H9 (cell line): ENCODE data around the gene SARS1. TPM values are rescaled to one million over a fixed set of nuclear protein-coding genes. Genes with fewer than 3 reads are reported as not detected.

Source experiments
- DNase-seq: peaks from one replicate; pipeline ENCODE4 v3.0.0-alpha.2; 2017
- H2AFZ ChIP-seq: one replicate; pipeline ENCODE4 v1.6.1; 2013; ENCODE audit warnings: mild to moderate bottlenecking, low read length, control low read depth, moderate library complexity
- H2AK5ac ChIP-seq: 2 replicates; pipeline ENCODE4 v1.6.1; 2013; ENCODE audit warnings: low read length, control low read depth, mixed read lengths; ENCODE audit not compliant: insufficient read length
- H2BK120ac ChIP-seq: one replicate; pipeline ENCODE4 v1.6.1; 2013; ENCODE audit warnings: low read depth, mild to moderate bottlenecking, low read length, control low read depth, inconsistent platforms; ENCODE audit not compliant: poor library complexity, severe bottlenecking
- H2BK12ac ChIP-seq: 2 replicates; pipeline ENCODE4 v1.6.1; 2013; ENCODE audit warnings: low read length, control low read depth, mixed read lengths, low read depth; ENCODE audit not compliant: insufficient read length
- H2BK15ac ChIP-seq: 2 replicates; pipeline ENCODE4 v1.6.1; 2013; ENCODE audit warnings: low read depth, low read length, control low read depth
- H2BK20ac ChIP-seq: one replicate; pipeline ENCODE4 v1.6.1; 2013; ENCODE audit warnings: low read depth, mild to moderate bottlenecking, low read length, control low read depth, inconsistent platforms; ENCODE audit not compliant: poor library complexity, severe bottlenecking
- H2BK5ac ChIP-seq: 2 replicates; pipeline ENCODE4 v1.6.1; 2013; ENCODE audit warnings: low read length, control low read depth, mixed read lengths; ENCODE audit not compliant: insufficient read length
- H3K14ac ChIP-seq: 2 replicates; pipeline ENCODE4 v1.6.1; 2013; ENCODE audit warnings: low read length, control low read depth; ENCODE audit not compliant: insufficient read depth
- H3K18ac ChIP-seq: 2 replicates; pipeline ENCODE4 v1.6.1; 2013; ENCODE audit warnings: low read depth, mild to moderate bottlenecking, mixed read lengths, low read length, control low read depth; ENCODE audit not compliant: insufficient read length
- H3K23ac ChIP-seq: 2 replicates; pipeline ENCODE4 v1.6.1; 2013; ENCODE audit warnings: low read length, control low read depth, mixed read lengths, low read depth; ENCODE audit not compliant: insufficient read length
- H3K23me2 ChIP-seq: 2 replicates; pipeline ENCODE4 v1.6.1; 2013; ENCODE audit warnings: low read depth, mild to moderate bottlenecking, mixed read lengths, low read length, control low read depth; ENCODE audit not compliant: insufficient read length, poor library complexity, severe bottlenecking
- H3K27ac ChIP-seq: 2 replicates; pipeline ENCODE4 v1.5.1; 2013; ENCODE audit warnings: low read length, control low read depth, mixed read lengths, low read depth; ENCODE audit not compliant: insufficient read length
- H3K27me3 ChIP-seq: 2 replicates; pipeline ENCODE4 v1.6.1; 2013; ENCODE audit warnings: low read length, control low read depth, inconsistent platforms; ENCODE audit not compliant: insufficient read depth
- H3K4ac ChIP-seq: 2 replicates; pipeline ENCODE4 v1.6.1; 2013; ENCODE audit warnings: low read depth, mild to moderate bottlenecking, control low read depth, inconsistent platforms, low read length, moderate library complexity
- H3K4me1 ChIP-seq: 2 replicates; pipeline ENCODE4 v1.6.1; 2013; ENCODE audit warnings: low read length, control low read depth, inconsistent platforms; ENCODE audit not compliant: insufficient read depth
- H3K4me2 ChIP-seq: 2 replicates; pipeline ENCODE4 v1.6.1; 2013; ENCODE audit warnings: low read length, control low read depth, mixed read lengths; ENCODE audit not compliant: insufficient read length, insufficient read depth
- H3K56ac ChIP-seq: 2 replicates; pipeline ENCODE4 v1.6.1; 2013; ENCODE audit warnings: low read depth, mild to moderate bottlenecking, mixed read lengths, low read length, control low read depth; ENCODE audit not compliant: insufficient read length
- H3K79me1 ChIP-seq: 2 replicates; pipeline ENCODE4 v1.6.1; 2013; ENCODE audit warnings: low read depth, mild to moderate bottlenecking, moderate library complexity, low read length, control low read depth, inconsistent platforms; ENCODE audit not compliant: insufficient read depth, poor library complexity, severe bottlenecking
- H3K79me2 ChIP-seq: 2 replicates; pipeline ENCODE4 v1.6.1; 2013; ENCODE audit warnings: low read length, control low read depth, inconsistent platforms; ENCODE audit not compliant: insufficient read depth
- H3K9ac ChIP-seq: 2 replicates; pipeline ENCODE4 v1.6.1; 2013; ENCODE audit warnings: low read length, control low read depth, mixed read lengths; ENCODE audit not compliant: insufficient read length; ENCODE audit errors: extremely low read depth
- H3K9me3 ChIP-seq: one replicate; pipeline ENCODE4 v1.6.1; 2013; ENCODE audit warnings: low read depth, low read length, inconsistent platforms; ENCODE audit not compliant: control insufficient read depth
- H3T11ph ChIP-seq: one replicate; pipeline ENCODE4 v1.6.1; 2013; ENCODE audit warnings: mild to moderate bottlenecking, low read length, control low read depth, inconsistent platforms
- H4K20me1 ChIP-seq: one replicate; pipeline ENCODE4 v1.6.1; 2013; ENCODE audit not compliant: control insufficient read depth, insufficient read length, insufficient read depth
- H4K5ac ChIP-seq: 2 replicates; pipeline ENCODE4 v1.6.1; 2013; ENCODE audit warnings: low read depth, mild to moderate bottlenecking, mixed read lengths, low read length, control low read depth; ENCODE audit not compliant: insufficient read length
- H4K8ac ChIP-seq: replicated peaks from 2 replicates; pipeline ENCODE4 v1.6.1; 2013; ENCODE audit warnings: low read length, control low read depth, mixed read lengths, low read depth; ENCODE audit not compliant: insufficient read length
- H4K91ac ChIP-seq: 2 replicates; pipeline ENCODE4 v1.6.1; 2013; ENCODE audit warnings: low read depth, mild to moderate bottlenecking, moderate library complexity, mixed read lengths, low read length, control low read depth; ENCODE audit not compliant: insufficient read length
- H3K27ac Mint-ChIP-seq, 3 experiments: 2 replicates in 2 of 3; 3 replicates in 1 of 3; pipeline ENCODE4 v1.8.0; 2020 to 2021; ENCODE audit warnings: mixed read lengths in 3 of 3, mild to moderate bottlenecking in 1 of 3, moderate library complexity in 1 of 3
- H3K27me3 Mint-ChIP-seq: 2 replicates; pipeline ENCODE4 v1.8.0; 2021; ENCODE audit warnings: low read depth, mild to moderate bottlenecking, moderate library complexity, mixed read lengths
- H3K36me3 Mint-ChIP-seq, 3 experiments: 2 replicates in 2 of 3; 3 replicates in 1 of 3; pipeline ENCODE4 v1.8.0; 2020 to 2021; ENCODE audit warnings: low read depth in 3 of 3, mixed read lengths in 3 of 3; ENCODE audit not compliant: insufficient read depth in 1 of 3
- H3K4me1 Mint-ChIP-seq, 2 experiments: 2 replicates each; pipeline ENCODE4 v1.8.0; 2020; ENCODE audit warnings: mixed read lengths in 2 of 2
- H3K4me3 Mint-ChIP-seq, 2 experiments: 2 replicates in 1 of 2; 3 replicates in 1 of 2; pipeline ENCODE4 v1.8.0; 2020 to 2021; ENCODE audit warnings: mild to moderate bottlenecking in 2 of 2, mixed read lengths in 2 of 2, moderate library complexity in 1 of 2
- H3K9me3 Mint-ChIP-seq, 2 experiments: 2 replicates in 1 of 2; 3 replicates in 1 of 2; pipeline ENCODE4 v1.8.0; 2020; ENCODE audit warnings: mild to moderate bottlenecking in 2 of 2, mixed read lengths in 2 of 2, moderate library complexity in 1 of 2
- CTCF ChIP-seq: fragments of 200-600 bp; sonication (generic); conservative IDR thresholded peaks from 3 replicates; pipeline ENCODE4 v1.8.0; 2021; ENCODE audit warnings: antibody characterized with exemption, mild to moderate bottlenecking
- WGBS: extraction: QIAGEN DNeasy Blood & Tissue Kit; methylation state at CpG from one replicate; pipeline ENCODE4 v1.1.7; 2013; ENCODE audit warnings: missing lambda C conversion rate, low lambda C conversion rate, mixed read lengths; ENCODE audit not compliant: insufficient read length; ENCODE audit errors: extremely low coverage; 5-methylcytosine and 5-hydroxymethylcytosine counted together
- total RNA-seq: library from RNA; stranded (reverse); gene quantifications from 2 replicates; pipeline ENCODE4 v1.2.1, GENCODE V29; 2021

Gene SARS1
- total RNA-seq, 1 experiment from 2014 or later, result 139 TPM

- Histone ChIP-seq H4K5ac (no peak overlapping the region), H3K14ac (no peak overlapping the region), H2BK5ac (no peak overlapping the region), H4K91ac (no peak overlapping the region), H3K4ac (no peak overlapping the region), H3K4me2 (no peak overlapping the region), H3K27me3 (no peaks in the 10 kb centered on the region), H3K9me3 (no peaks in the 10 kb centered on the region), H3K9ac (no peak overlapping the region), H3K18ac (no peak overlapping the region), H2BK15ac (no peak overlapping the region), H3K79me1 (no peaks in the 10 kb centered on the region), H2BK12ac (no peak overlapping the region), H2AFZ (no peak overlapping the region), H3K23ac (no peak overlapping the region), H4K20me1 (no peaks in the 10 kb centered on the region), H3K79me2 (no peaks in the 10 kb centered on the region), H2BK120ac (no peak overlapping the region), H3T11ph (no peak overlapping the region), H2AK5ac (no peak overlapping the region), H2BK20ac (no peak overlapping the region), H3K56ac (no peak overlapping the region), H4K8ac (no peak overlapping the region), H3K23me2 (no peaks in the 10 kb centered on the region), H3K4me1 (no peaks in the 10 kb centered on the region), H3K27ac (no peak overlapping the region)
- Mint-ChIP-seq H3K4me1 (peaks cover 6 to 9% of the 10 kb centered on the region in 2 experiments), H3K27me3 (no peaks in the 10 kb centered on the region; the same call in 1 of the 2 replicates), H3K9me3 (peaks cover 10 to 16% of the 10 kb centered on the region in 2 experiments; a peak in 4 of 5 replicates), H3K4me3 (no peak overlapping the region), H3K27ac (no peak overlapping the region), H3K36me3 (peaks cover 2 to 10% (median 4%) of the 10 kb centered on the region in 3 experiments; a peak in 2 of 7 replicates)
- TF ChIP-seq CTCF, result no peak
- no CpG with 5 or more reads among the region's 4 CpGs for WGBS
- no peak for DNase-seq
These were observed 32.5 kb upstream of the SARS1 start for GRCh38 chr1:109181085-109181806.
